GM18499 (cell line): Measurements from ENCODE around the gene CEP70.

ENCODE experiments used
- ATAC-seq: cut with Tn5 transposase; IDR thresholded peaks from one replicate; pipeline ENCODE4 v1.9.1; 2021; ENCODE audit warnings: moderate number of reproducible peaks; ENCODE audit not compliant: insufficient read depth, unreplicated experiment

The CEP70 gene

GRCh38 chr3:138474163-138474562, 119.9 kb downstream of the CEP70 start:
- ATAC-seq = no peak

- ATAC-seq = no peak
These were observed 120.7 kb downstream of the CEP70 start for GRCh38 chr3:138473391-138473790.

- ATAC-seq = no peak
These were observed 121.8 kb downstream of the CEP70 start for GRCh38 chr3:138472141-138472825.

- no peak for ATAC-seq
These were observed 122.6 kb downstream of the CEP70 start for GRCh38 chr3:138471481-138471880.

- no peak for ATAC-seq
These were observed 123.4 kb downstream of the CEP70 start for GRCh38 chr3:138470687-138471086.

- ATAC-seq = no peak
These were observed 124.2 kb downstream of the CEP70 start for GRCh38 chr3:138469874-138470273.

- ATAC-seq = no peak
These were observed 125.2 kb downstream of the CEP70 start for GRCh38 chr3:138468886-138469285.

GRCh38 chr3:138468451-138468850, 125.6 kb downstream of the CEP70 start:
- ATAC-seq = no peak

GRCh38 chr3:138467931-138468330, 126.1 kb downstream of the CEP70 start:
- no peak for ATAC-seq

- ATAC-seq = no peak
These were observed 128.1 kb downstream of the CEP70 start for GRCh38 chr3:138465925-138466324.

GRCh38 chr3:138465451-138465850, 128.6 kb downstream of the CEP70 start:
- no peak for ATAC-seq

GRCh38 chr3:138464491-138464860, 129.6 kb downstream of the CEP70 start:
- no peak for ATAC-seq

GRCh38 chr3:138463724-138464490, 130.2 kb downstream of the CEP70 start:
- ATAC-seq = no peak

- ATAC-seq = no peak
These were observed 132.2 kb downstream of the CEP70 start for GRCh38 chr3:138461896-138462295.

- no peak for ATAC-seq
These were observed 132.8 kb downstream of the CEP70 start for GRCh38 chr3:138461246-138461645.

- no peak for ATAC-seq
These were observed 133.4 kb downstream of the CEP70 start for GRCh38 chr3:138460536-138461205.

- ATAC-seq = no peak
These were observed 134.2 kb downstream of the CEP70 start for GRCh38 chr3:138459619-138460535.

GRCh38 chr3:138458774-138459499, 135.1 kb downstream of the CEP70 start:
- no peak for ATAC-seq

GRCh38 chr3:138457863-138458735, 136.0 kb downstream of the CEP70 start:
- no peak for ATAC-seq
